Loucy (cell line): ENCODE data around the gene CLDN25.

Experiments used
- H2AFZ ChIP-seq: fragments of 200-600 bp; sonication (generic); 2 replicates; pipeline ENCODE4 v1.6.0; 2016; ENCODE audit warnings: antibody characterized with exemption, mild to moderate bottlenecking, low read length, moderate library complexity
- H3F3A ChIP-seq: fragments of 200-600 bp; 2 replicates; pipeline ENCODE4 v1.6.0; 2016; ENCODE audit warnings: antibody characterized with exemption, low read depth, mild to moderate bottlenecking
- H3K27me3 ChIP-seq: fragments of 200-600 bp; sonication (generic); 2 replicates; pipeline ENCODE4 v1.6.1; 2014; ENCODE audit warnings: low read length, mild to moderate bottlenecking; ENCODE audit not compliant: insufficient read depth, poor library complexity, severe bottlenecking
- H3K36me3 ChIP-seq: fragments of 200-600 bp; sonication (generic); 2 replicates; pipeline ENCODE4 v1.6.1; 2016; ENCODE audit warnings: low read length; ENCODE audit not compliant: insufficient read depth
- H3K4me1 ChIP-seq: fragments of 200-600 bp; sonication (generic); 2 replicates; pipeline ENCODE4 v1.5.1; 2014; ENCODE audit warnings: low read length, mild to moderate bottlenecking; ENCODE audit not compliant: insufficient read depth, poor library complexity, severe bottlenecking
- H3K4me2 ChIP-seq: fragments of 200-600 bp; sonication (generic); 2 replicates; pipeline ENCODE4 v1.6.0; 2014; ENCODE audit warnings: antibody characterized with exemption, low read length, low read depth, mild to moderate bottlenecking; ENCODE audit not compliant: poor library complexity, severe bottlenecking
- H3K4me3 ChIP-seq: fragments of 200-600 bp; sonication (generic); 2 replicates; pipeline ENCODE4 v1.5.1; 2014; ENCODE audit warnings: low read length, mild to moderate bottlenecking, mixed read lengths; ENCODE audit not compliant: poor library complexity, severe bottlenecking
- H3K79me2 ChIP-seq: fragments of 200-600 bp; sonication (generic); 2 replicates; pipeline ENCODE4 v1.6.1; 2014; ENCODE audit warnings: low read length; ENCODE audit not compliant: insufficient read depth
- H3K9ac ChIP-seq: fragments of 200-600 bp; sonication (generic); 2 replicates; pipeline ENCODE4 v1.6.0; 2014; ENCODE audit warnings: mild to moderate bottlenecking, low read depth, low read length, moderate library complexity; ENCODE audit not compliant: poor library complexity, severe bottlenecking
- H3K9me2 ChIP-seq: fragments of 200-600 bp; sonication (generic); replicated peaks from 2 replicates; pipeline ENCODE4 v1.6.1; 2016; ENCODE audit warnings: low read depth, low read length, mixed read lengths
- H3K9me3 ChIP-seq: fragments of 200-600 bp; sonication (generic); 2 replicates; pipeline ENCODE4 v1.6.1; 2014; ENCODE audit warnings: mild to moderate bottlenecking, antibody characterized with exemption, low read length, low read depth; ENCODE audit not compliant: insufficient read depth
- H4K20me1 ChIP-seq: fragments of 200-600 bp; sonication (generic); 2 replicates; pipeline ENCODE4 v1.6.0; 2014; ENCODE audit warnings: antibody characterized with exemption, low read length, mild to moderate bottlenecking; ENCODE audit not compliant: insufficient read depth, poor library complexity, severe bottlenecking
- CTCF ChIP-seq: fragments of 200-600 bp; sonication (generic); conservative IDR thresholded peaks from 2 replicates; pipeline ENCODE4 v1.5.1; 2014; ENCODE audit warnings: mild to moderate bottlenecking, antibody characterized with exemption, low read length
- EZH2phosphoT487 ChIP-seq: fragments of 200-600 bp; IDR thresholded peaks from 2 replicates; pipeline ENCODE4 v1.6.1; 2018; ENCODE audit warnings: antibody characterized with exemption, mild to moderate bottlenecking, moderate library complexity, borderline replicate concordance

The CLDN25 gene

GRCh38 chr11:113817162-113817561, 37.6 kb downstream of the CLDN25 start:
- Histone ChIP-seq H3K36me3 (peaks cover 61% of the 10 kb centered on the region; the same call in 1 of the 2 replicates), H3K4me1 (no peaks in the 10 kb centered on the region), H3K27me3 (no peaks in the 10 kb centered on the region), H3K9me2 (no peaks in the 10 kb centered on the region), H3K4me3 (no peak overlapping the region), H3F3A (no peaks in the 10 kb centered on the region), H3K79me2 (no peaks in the 10 kb centered on the region), H3K9me3 (no peaks in the 10 kb centered on the region), H2AFZ (no peak overlapping the region), H4K20me1 (no peaks in the 10 kb centered on the region), H3K9ac (no peak overlapping the region), H3K4me2 (no peak overlapping the region)
- TF ChIP-seq EZH2phosphoT487 = no peak
- TF ChIP-seq CTCF = no peak

- no peaks in the 10 kb centered on the region for H4K20me1 ChIP-seq
- H3K9me3 ChIP-seq = no peaks in the 10 kb centered on the region
- no peaks in the 10 kb centered on the region for H3F3A ChIP-seq
- H3K9ac ChIP-seq = no peak overlapping the region
- no peaks in the 10 kb centered on the region for H3K27me3 ChIP-seq
- TF ChIP-seq EZH2phosphoT487 = no peak
- TF ChIP-seq CTCF = no peak
- no peaks in the 10 kb centered on the region for H3K4me1 ChIP-seq
- H3K4me3 ChIP-seq = no peak overlapping the region
- H3K4me2 ChIP-seq = no peak overlapping the region
- H3K36me3 ChIP-seq = peaks cover 61% of the 10 kb centered on the region; the same call in 1 of the 2 replicates
- H2AFZ ChIP-seq = no peak overlapping the region
- no peaks in the 10 kb centered on the region for H3K79me2 ChIP-seq
- H3K9me2 ChIP-seq = no peaks in the 10 kb centered on the region
Measured at GRCh38 chr11:113817626-113818025, 38.0 kb downstream of the CLDN25 start.

- H3K9me3 ChIP-seq = no peaks in the 10 kb centered on the region
- peaks cover 62% of the 10 kb centered on the region; the same call in 1 of the 2 replicates for H3K36me3 ChIP-seq
- no peak overlapping the region for H3K4me3 ChIP-seq
- no peak overlapping the region for H3K4me2 ChIP-seq
- no peak overlapping the region for H2AFZ ChIP-seq
- H3K79me2 ChIP-seq = no peaks in the 10 kb centered on the region
- no peak overlapping the region for H3K9ac ChIP-seq
- no peaks in the 10 kb centered on the region for H3F3A ChIP-seq
- TF ChIP-seq EZH2phosphoT487 (no peak), CTCF (no peak)
- no peaks in the 10 kb centered on the region for H4K20me1 ChIP-seq
- no peaks in the 10 kb centered on the region for H3K9me2 ChIP-seq
- no peaks in the 10 kb centered on the region for H3K4me1 ChIP-seq
- H3K27me3 ChIP-seq = no peaks in the 10 kb centered on the region
Measured at GRCh38 chr11:113818426-113818825, 38.8 kb downstream of the CLDN25 start.
